HepG2 (cell line): ENCODE measurements around the gene LMAN2. TPM values are rescaled to one million over a fixed set of nuclear protein-coding genes. Genes with fewer than 3 reads are reported as not detected.

Experiments used
- ATAC-seq: fragments of 200-7000 bp; cut with Tn5 transposase; 3 replicates; pipeline ENCODE4 v1.9.1; 2020; ENCODE audit warnings: mild to moderate bottlenecking, moderate library complexity
- BruUV-seq: library from RNA; stranded (reverse); fragments of 400-500 nt; replicated peaks from 2 replicates; lab custom pipeline; 2021; lab: Mats Ljungman, UMichigan
- CTCF ChIA-PET: fragments of 300-600 bp; formaldehyde crosslinking; extraction: SDS; loops from one replicate; lab custom pipeline; 2021; ENCODE audit warnings: low total read pairs, inconsistent platforms, low intra/inter-chr PET ratio; lab: Yijun Ruan, JAX
- POLR2A ChIA-PET: fragments of 350-600 bp; sonication (Branson Sonifier 250); formaldehyde crosslinking; loops from one replicate; lab custom pipeline; 2020; ENCODE audit warnings: antibody characterized with exemption, inconsistent platforms; lab: Yijun Ruan, JAX
- DNase-seq: peaks from one replicate; pipeline ENCODE4 v3.0.0-alpha.2; 2015; ENCODE audit warnings: low spot score
- FAIRE-seq: peaks from 3 replicates; lab custom pipeline; 2011; peaks lifted over from hg19 to GRCh38; lab: Jason Lieb, UNC
- H2AFZ ChIP-seq: one replicate; pipeline ENCODE4 v1.6.1; 2011; ENCODE audit warnings: low read length, inconsistent platforms
- H3K27ac ChIP-seq: fragments of 300-600 bp; 3 replicates; pipeline ENCODE4 v1.8.0; 2011; ENCODE audit warnings: mixed run types, mild to moderate bottlenecking, mixed read lengths, low read length, inconsistent platforms; ENCODE audit not compliant: insufficient read depth; ENCODE audit errors: extremely low read length
- H3K27me3 ChIP-seq, 2 experiments: fragments of 200-600 bp in 1 of 2; 2 replicates in 1 of 2; 3 replicates in 1 of 2; pipeline versions ENCODE4 v1.6.0 to v1.8.0; 2011; ENCODE audit warnings: low read length in 2 of 2, mild to moderate bottlenecking in 2 of 2, moderate library complexity in 2 of 2, inconsistent platforms in 1 of 2; ENCODE audit not compliant: insufficient read depth in 2 of 2, control insufficient read depth in 1 of 2
- H3K36me3 ChIP-seq, 2 experiments: fragments of 200-600 bp in 1 of 2; replicated peaks in 1 of 2; 2 replicates in 1 of 2; 3 replicates in 1 of 2; pipeline versions ENCODE4 v1.5.1 to v1.8.0; 2011; ENCODE audit warnings: low read length in 2 of 2, inconsistent platforms in 1 of 2; ENCODE audit not compliant: insufficient read depth in 2 of 2, control insufficient read depth in 1 of 2
- H3K4me1 ChIP-seq: 2 replicates; pipeline ENCODE4 v1.5.1; 2012; ENCODE audit warnings: low read length, inconsistent platforms; ENCODE audit not compliant: insufficient read depth
- H3K4me2 ChIP-seq: 2 replicates; pipeline ENCODE4 v1.6.0; 2011; ENCODE audit warnings: low read depth, low read length, inconsistent platforms
- H3K4me3 ChIP-seq, 3 experiments: fragments of 200-600 bp in 1 of 3; sonication (generic), shearing (Covaris generic) in 1 of 3; replicated peaks in 1 of 3; 2 replicates each; pipeline ENCODE4 v1.5.1; 2011 to 2016; ENCODE audit warnings: low read length in 3 of 3, inconsistent platforms in 2 of 3, low read depth in 2 of 3, mild to moderate bottlenecking in 2 of 3, control low read depth in 1 of 3, mixed read lengths in 1 of 3; ENCODE audit not compliant: insufficient read depth in 1 of 3
- H3K79me2 ChIP-seq: one replicate; pipeline ENCODE4 v1.6.1; 2011; ENCODE audit warnings: low read length, inconsistent platforms; ENCODE audit not compliant: insufficient read depth
- H3K9ac ChIP-seq: 2 replicates; pipeline ENCODE4 v1.6.0; 2011; ENCODE audit warnings: mild to moderate bottlenecking, low read depth, low read length, inconsistent platforms; ENCODE audit not compliant: insufficient read depth
- H3K9me3 ChIP-seq: 2 replicates; pipeline ENCODE4 v1.5.1; 2012; ENCODE audit warnings: mild to moderate bottlenecking, low read length
- H4K20me1 ChIP-seq: 2 replicates; pipeline ENCODE4 v1.6.0; 2011; ENCODE audit warnings: inconsistent platforms, mild to moderate bottlenecking, low read length, moderate library complexity; ENCODE audit not compliant: insufficient read depth
- HNF4G ChIP-seq, 2 experiments: sonication (generic) in 1 of 2; formaldehyde crosslinking in 1 of 2; IDR thresholded peaks; 2 replicates each; pipeline versions ENCODE4 v1.4.0 to v1.6.1; 2011 to 2020; ENCODE audit warnings: borderline replicate concordance in 2 of 2, low read depth in 2 of 2, mild to moderate bottlenecking in 2 of 2, low read length in 1 of 2, missing genetic modification reagents in 1 of 2, moderate library complexity in 1 of 2
- HOXA3 ChIP-seq: sonication (generic); formaldehyde crosslinking; IDR thresholded peaks from 2 replicates; pipeline ENCODE4 v1.5.0; 2020; ENCODE audit warnings: missing genetic modification reagents
- NRL ChIP-seq: sonication (generic); formaldehyde crosslinking; IDR thresholded peaks from 2 replicates; pipeline ENCODE4 v1.5.0; 2020; ENCODE audit warnings: missing genetic modification reagents, mild to moderate bottlenecking, moderate library complexity, borderline replicate concordance
- ZBTB21 ChIP-seq: sonication (generic); formaldehyde crosslinking; IDR thresholded peaks from 2 replicates; pipeline ENCODE4 v1.4.0; 2020; ENCODE audit warnings: missing genetic modification reagents
- ZMYM3 ChIP-seq: sonication (generic); formaldehyde crosslinking; IDR thresholded peaks from 2 replicates; pipeline ENCODE4 v1.5.1; 2020; ENCODE audit warnings: mild to moderate bottlenecking, missing genetic modification reagents
- ZNF12 ChIP-seq: sonication (generic); formaldehyde crosslinking; IDR thresholded peaks from 2 replicates; pipeline ENCODE4 v1.5.0; 2020; ENCODE audit warnings: missing genetic modification reagents
- ZNF253 ChIP-seq: sonication (generic); formaldehyde crosslinking; IDR thresholded peaks from 2 replicates; pipeline ENCODE4 v1.8.0; 2022; ENCODE audit warnings: mild to moderate bottlenecking, missing genetic modification reagents, borderline replicate concordance
- ZNF589 ChIP-seq: sonication (generic); formaldehyde crosslinking; conservative IDR thresholded peaks from 2 replicates; pipeline ENCODE4 v1.8.0; 2022; ENCODE audit warnings: mild to moderate bottlenecking, moderate library complexity, missing genetic modification reagents
- ZNF629 ChIP-seq: sonication (generic); formaldehyde crosslinking; conservative IDR thresholded peaks from 2 replicates; pipeline ENCODE4 v1.5.0; 2020; ENCODE audit warnings: missing genetic modification reagents
- ZNF850 ChIP-seq: sonication (generic); formaldehyde crosslinking; conservative IDR thresholded peaks from 2 replicates; pipeline ENCODE4 v1.9.0; 2021; ENCODE audit warnings: mild to moderate bottlenecking, missing genetic modification reagents
- WGBS: methylation state at CpG from one replicate; pipeline ENCODE4 v1.1.6; 2017; ENCODE audit warnings: low lambda C conversion rate; 5-methylcytosine and 5-hydroxymethylcytosine counted together
- in situ Hi-C: cut with HindIII; loops from 2 replicates; pipeline ENCODE4 v1.10.0; 2017; ENCODE audit warnings: low pct_unique_long_range_greater_than_20kb; ENCODE audit not compliant: extremely low pct_ligation_motif_present
- intact Hi-C: fragments of 100-400 bp; cut with micrococcal nuclease; formaldehyde crosslinking; loops from one replicate; pipeline ENCODE4 v1.10.0; 2022; ENCODE audit not compliant: unreplicated experiment
- polyA plus RNA-seq, 8 experiments: library from polyadenylated mRNA; depleted of rRNA in 3 of 8; stranded (reverse) in 7 of 8; unstranded in 1 of 8; fragments of >200 nt; fragmentation: Illumina TruSeq in 4 of 8; extraction: Trizol in 4 of 8; gene quantifications; 2 replicates each; pipeline versions ENCODE4 v1.2.1 to v1.2.3, GENCODE V29; 2011 to 2016; ENCODE audit warnings: low read depth in 4 of 8, missing spikeins in 1 of 8, mixed read lengths in 1 of 8; ENCODE audit not compliant: insufficient read depth in 1 of 8
- total RNA-seq, 5 experiments: library from RNA; depleted of rRNA; stranded (reverse); fragments of >200 nt; fragmentation: Illumina TruSeq; extraction: Trizol; gene quantifications; 2 replicates each; pipeline ENCODE4 v1.2.3, GENCODE V29; 2016; ENCODE audit warnings: low read depth in 1 of 5
- TF ChIP-seq, protein P1 (sequence below): sonication (generic); formaldehyde crosslinking; IDR thresholded peaks from 2 replicates; pipeline ENCODE4 v1.5.1; 2020; ENCODE audit warnings: missing genetic modification reagents, mild to moderate bottlenecking, borderline replicate concordance

LMAN2 gene
- total and polyA plus RNA-seq, 2 of the 13 experiments (the other 11 are each of a cell fraction or from before 2014, with no cell fraction given), result 191 to 197 TPM

DNA sequence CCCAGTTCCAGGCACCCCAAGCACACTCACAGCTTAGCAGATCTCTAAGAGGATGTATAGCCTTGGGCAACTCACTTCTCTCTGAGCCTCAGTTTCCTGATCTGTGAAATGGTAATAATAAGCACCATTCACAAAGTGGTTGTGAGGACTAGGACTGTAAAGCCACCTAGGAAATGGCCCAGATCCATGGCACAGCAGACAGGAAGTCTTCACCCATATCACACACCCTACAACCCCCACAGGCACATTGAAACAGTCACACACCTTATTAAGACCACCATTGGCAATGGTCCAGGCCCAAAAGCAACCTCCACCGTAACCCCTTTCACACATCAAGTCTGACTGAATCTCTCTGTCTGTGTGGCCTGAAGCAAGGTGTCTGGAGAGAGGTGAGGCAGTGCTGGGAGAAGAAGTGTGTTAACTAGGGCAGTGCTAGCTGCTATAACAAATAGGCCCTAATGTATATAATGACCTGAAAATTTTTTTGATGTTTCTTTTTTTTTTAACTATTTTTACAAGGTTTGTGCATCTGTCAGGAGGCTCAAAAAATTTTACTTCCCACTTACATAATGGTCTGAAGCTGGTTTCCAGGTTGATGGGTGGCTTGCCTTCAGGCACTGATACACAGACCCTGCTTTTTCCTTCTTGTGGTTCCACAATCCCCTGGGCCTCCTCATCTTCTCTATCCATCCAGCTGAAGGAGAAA, 3.8 kb upstream of the LMAN2 start:
- DNase-seq (no peak), ATAC-seq (no peak), FAIRE-seq (no peak)
- Histone ChIP-seq H3K27ac (no peak overlapping the region), H3K4me3 (peak overlapping the region in 1 of 3 experiments; percentile 33; a peak in 1 of 6 replicates), H3K4me1 (peaks cover 88% of the 10 kb centered on the region), H3K79me2 (peaks cover 11% of the 10 kb centered on the region), H3K9ac (peak overlapping the region; percentile 45), H3K9me3 (no peaks in the 10 kb centered on the region), H2AFZ (no peak overlapping the region), H4K20me1 (no peaks in the 10 kb centered on the region), H3K4me2 (peak overlapping the region; percentile 75; the same call in 1 of the 2 replicates), H3K27me3 (peaks cover 0 to 6% of the 10 kb centered on the region in 2 experiments; a peak in 1 of 5 replicates), H3K36me3 (no peaks in the 10 kb centered on the region)
- 0 out of 2 replicates have a peak, but pooled peaks have one; percentile 42 for TF ChIP-seq ZMYM3 (CRISPR knock-in tag)
- TF ChIP-seq, protein P1, sequence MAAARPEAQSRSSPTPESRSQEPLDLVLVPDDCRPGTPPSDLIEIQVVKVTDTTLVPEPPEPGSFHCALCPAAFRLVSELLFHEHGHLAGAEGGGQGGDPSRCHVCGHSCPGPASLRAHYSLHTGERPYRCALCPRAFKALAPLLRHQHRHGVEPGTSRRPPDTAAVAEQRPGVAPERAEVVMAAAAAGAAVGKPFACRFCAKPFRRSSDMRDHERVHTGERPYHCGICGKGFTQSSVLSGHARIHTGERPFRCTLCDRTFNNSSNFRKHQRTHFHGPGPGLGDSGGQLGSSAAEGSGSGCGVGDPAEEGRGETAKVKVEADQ (CRISPR knock-in tag), result no peak
- no peak for TF ChIP-seq HNF4G (IDR thresholded peaks at IDR 0.05; ENCODE audit: borderline replicate concordance, low read depth, low read length)
- no peak for TF ChIP-seq HNF4G (CRISPR knock-in tag; IDR thresholded peaks at IDR 0.05; ENCODE audit: borderline replicate concordance, low read depth)
- no peak for TF ChIP-seq NRL (CRISPR knock-in tag)
- peak; percentile 100 for TF ChIP-seq ZNF12 (CRISPR knock-in tag)
- no peak for TF ChIP-seq HOXA3 (CRISPR knock-in tag)
- TF ChIP-seq ZBTB21 (CRISPR knock-in tag), result no peak
- TF ChIP-seq ZNF589, result no peak
- 0 out of 2 replicates have a peak, but pooled peaks have one; percentile 25 for TF ChIP-seq ZNF253 (CRISPR knock-in tag)
- no peak for TF ChIP-seq ZNF850 (CRISPR knock-in tag)
- peak; percentile 84 for TF ChIP-seq ZNF629
- in situ Hi-C loops, result loop anchor here (25.0 kb wide), 1 partner anchor 818 kb away; the partner anchor contains the start of genes CDHR2 and RNF44
- BruUV-seq, result no TSS peak
- POLR2A ChIA-PET, result interaction anchor here (0.6 to 6.8 kb wide), 10 partner anchors 10 to 268 kb away, joined by 3 to 84 read pairs (median 10); partner anchors contain the start of genes F12 and FGFR4
- WGBS, result 100% methylated on average over 1 of the region's 1 CpG
- intact Hi-C loops, result no loop called here
- CTCF ChIA-PET, result no interaction called here
